H1 (cell line): ENCODE measurements around the gene GET3. TPM values are rescaled to one million over a fixed set of nuclear protein-coding genes. Genes with fewer than 3 reads are reported as not detected.

ENCODE experiments used
- CTCF ChIA-PET: fragments of 300-600 bp; sonication (Branson Sonifier 250); formaldehyde crosslinking; loops from one replicate; lab custom pipeline; 2021; ENCODE audit not compliant: partially characterized antibody; lab: Charles Lee
- POLR2A ChIA-PET: fragments of 300-600 bp; sonication (Branson Sonifier 250); formaldehyde crosslinking; loops from one replicate; lab custom pipeline; 2021; ENCODE audit warnings: inconsistent platforms; ENCODE audit not compliant: partially characterized antibody; lab: Charles Lee
- DNase-seq, 2 experiments: peaks; one replicate each; pipeline versions ENCODE4 v3.0.0 to v3.0.0-alpha.2; 2010 to 2022; ENCODE audit warnings: low spot score in 2 of 2, low read depth in 1 of 2, mixed read lengths in 1 of 2
- FAIRE-seq: peaks from 2 replicates; lab custom pipeline; 2011; peaks lifted over from hg19 to GRCh38; lab: Jason Lieb, UNC
- H2AFZ ChIP-seq: 2 replicates; pipeline ENCODE4 v1.8.1; 2012; ENCODE audit warnings: low read length, inconsistent platforms
- H2AK5ac ChIP-seq: 2 replicates; pipeline ENCODE4 v1.6.1; 2013; ENCODE audit warnings: low read depth, low read length
- H2BK120ac ChIP-seq: replicated peaks from 2 replicates; pipeline ENCODE3; 2013; ENCODE audit warnings: low read depth, low read length, inconsistent platforms
- H2BK12ac ChIP-seq: 2 replicates; pipeline ENCODE4 v1.6.1; 2013; ENCODE audit warnings: low read depth, low read length
- H2BK15ac ChIP-seq: 2 replicates; pipeline ENCODE4 v1.6.1; 2013; ENCODE audit warnings: low read length
- H2BK20ac ChIP-seq: 2 replicates; pipeline ENCODE4 v1.6.1; 2013; ENCODE audit warnings: low read length
- H2BK5ac ChIP-seq: 2 replicates; pipeline ENCODE4 v1.6.1; 2013; ENCODE audit warnings: low read depth, low read length
- H3K14ac ChIP-seq: 2 replicates; pipeline ENCODE4 v1.6.1; 2013; ENCODE audit warnings: inconsistent platforms; ENCODE audit not compliant: insufficient read length
- H3K18ac ChIP-seq: 2 replicates; pipeline ENCODE4 v1.6.1; 2013; ENCODE audit warnings: low read length; ENCODE audit errors: extremely low read depth
- H3K23ac ChIP-seq: 2 replicates; pipeline ENCODE4 v1.6.1; 2013; ENCODE audit warnings: inconsistent platforms; ENCODE audit not compliant: insufficient read length
- H3K23me2 ChIP-seq: 2 replicates; pipeline ENCODE4 v1.6.1; 2013; ENCODE audit warnings: low read depth, low read length
- H3K27ac ChIP-seq: 2 replicates; pipeline ENCODE4 v1.6.1; 2011; ENCODE audit warnings: low read depth, low read length, inconsistent platforms
- H3K27me3 ChIP-seq, 4 experiments: replicated peaks in 1 of 4; 1 replicate in 1 of 4; 2 replicates in 3 of 4; pipeline versions ENCODE4 v1.6.1 to v1.8.1; 2011 to 2013; ENCODE audit warnings: low read length in 3 of 4, mild to moderate bottlenecking in 3 of 4, inconsistent platforms in 2 of 4, mixed read lengths in 2 of 4, moderate library complexity in 1 of 4; ENCODE audit not compliant: control insufficient read depth in 3 of 4, insufficient read depth in 3 of 4; ENCODE audit errors: extremely low read depth in 1 of 4
- H3K36me3 ChIP-seq, 4 experiments: 2 replicates each; pipeline versions ENCODE4 v1.6.1 to v1.8.1; 2011 to 2013; ENCODE audit warnings: mild to moderate bottlenecking in 4 of 4, low read length in 3 of 4, moderate library complexity in 2 of 4, control low read depth in 1 of 4, inconsistent platforms in 1 of 4; ENCODE audit not compliant: insufficient read depth in 4 of 4, control insufficient read depth in 2 of 4
- H3K4ac ChIP-seq: replicated peaks from 2 replicates; pipeline ENCODE3; 2013; ENCODE audit warnings: low read length, low read depth, mixed read lengths, inconsistent platforms; ENCODE audit not compliant: insufficient read length
- H3K4me1 ChIP-seq, 4 experiments: replicated peaks in 1 of 4; 1 replicate in 1 of 4; 2 replicates in 3 of 4; pipeline versions ENCODE4 v1.6.1 to v1.8.1; 2011 to 2013; ENCODE audit warnings: low read length in 3 of 4, inconsistent platforms in 2 of 4, mixed read lengths in 1 of 4; ENCODE audit not compliant: insufficient read depth in 4 of 4, control insufficient read depth in 3 of 4
- H3K4me2 ChIP-seq, 2 experiments: 2 replicates each; pipeline versions ENCODE4 v1.6.1 to v1.8.1; 2011 to 2013; ENCODE audit warnings: low read depth in 2 of 2, low read length in 2 of 2, control low read depth in 1 of 2, inconsistent platforms in 1 of 2, mild to moderate bottlenecking in 1 of 2; ENCODE audit not compliant: insufficient read depth in 1 of 2
- H3K4me3 ChIP-seq, 4 experiments: fragments of 200-600, 300-600 bp in 1 of 4; sonication (generic), shearing (Covaris generic), sonication (Bioruptor Twin) in 1 of 4; 2 replicates each; pipeline versions ENCODE4 v1.5.1 to v1.8.1; 2011 to 2016; ENCODE audit warnings: low read length in 4 of 4, low read depth in 3 of 4, control low read depth in 2 of 4, inconsistent platforms in 2 of 4, mild to moderate bottlenecking in 2 of 4, mixed read lengths in 1 of 4, moderate library complexity in 1 of 4; ENCODE audit not compliant: insufficient read depth in 2 of 4; ENCODE audit errors: extremely low read depth in 1 of 4
- H3K56ac ChIP-seq: replicated peaks from 2 replicates; pipeline ENCODE3; 2013; ENCODE audit warnings: low read depth, mild to moderate bottlenecking, mixed read lengths, low read length, inconsistent platforms; ENCODE audit not compliant: insufficient read length
- H3K79me1 ChIP-seq: 2 replicates; pipeline ENCODE4 v1.6.1; 2013; ENCODE audit warnings: low read depth, low read length, control low read depth
- H3K79me2 ChIP-seq, 2 experiments: 2 replicates each; pipeline versions ENCODE4 v1.6.1 to v1.8.1; 2012 to 2013; ENCODE audit warnings: low read length in 2 of 2, mild to moderate bottlenecking in 2 of 2, inconsistent platforms in 1 of 2; ENCODE audit not compliant: insufficient read depth in 2 of 2, control insufficient read depth in 1 of 2
- H3K9ac ChIP-seq, 4 experiments: replicated peaks in 1 of 4; 1 replicate in 1 of 4; 2 replicates in 3 of 4; pipeline versions ENCODE4 v1.6.1 to v1.8.1; 2011 to 2013; ENCODE audit warnings: low read depth in 3 of 4, low read length in 3 of 4, control low read depth in 2 of 4, mild to moderate bottlenecking in 2 of 4, moderate library complexity in 2 of 4, inconsistent platforms in 1 of 4; ENCODE audit errors: extremely low read depth in 1 of 4
- H3K9me3 ChIP-seq, 2 experiments: 2 replicates each; pipeline versions ENCODE4 v1.6.1 to v1.8.1; 2012 to 2013; ENCODE audit warnings: mild to moderate bottlenecking in 2 of 2, moderate library complexity in 2 of 2, control low read depth in 1 of 2, inconsistent platforms in 1 of 2, low read depth in 1 of 2, low read length in 1 of 2, mixed read lengths in 1 of 2; ENCODE audit not compliant: insufficient read depth in 2 of 2
- H4K20me1 ChIP-seq, 2 experiments: replicated peaks in 1 of 2; 2 replicates each; pipeline versions ENCODE3 to v1.8.1; 2011 to 2013; ENCODE audit warnings: inconsistent platforms in 2 of 2, low read length in 2 of 2, mild to moderate bottlenecking in 1 of 2; ENCODE audit not compliant: insufficient read depth in 2 of 2, control insufficient read depth in 1 of 2
- H4K5ac ChIP-seq: 2 replicates; pipeline ENCODE4 v1.6.1; 2013; ENCODE audit warnings: low read length, low read depth, mixed read lengths, inconsistent platforms; ENCODE audit not compliant: insufficient read length
- H4K8ac ChIP-seq: 2 replicates; pipeline ENCODE4 v1.8.0; 2013; ENCODE audit warnings: mild to moderate bottlenecking, moderate library complexity, low read length, inconsistent platforms; ENCODE audit not compliant: insufficient read depth; ENCODE audit errors: extremely low read depth
- H4K91ac ChIP-seq: replicated peaks from 2 replicates; pipeline ENCODE3; 2013; ENCODE audit warnings: low read length, mixed read lengths, inconsistent platforms; ENCODE audit not compliant: insufficient read length
- CBX5 ChIP-seq: fragments of 300-800, 300-1000 bp; sonication (generic); IDR thresholded peaks from 2 replicates; pipeline ENCODE4 v1.7.1; 2016; ENCODE audit warnings: antibody characterized with exemption, low read length, low read depth
- CBX8 ChIP-seq: fragments of 300-800, 300-1000 bp; sonication (generic); IDR thresholded peaks from 2 replicates; pipeline ENCODE4 v1.7.1; 2016; ENCODE audit warnings: low read depth, low read length, borderline replicate concordance
- CTBP2 ChIP-seq: IDR thresholded peaks from 2 replicates; pipeline ENCODE4 v1.7.0; 2011; ENCODE audit warnings: borderline replicate concordance, mild to moderate bottlenecking, moderate library complexity, mixed read lengths, low read length; ENCODE audit not compliant: insufficient read depth, insufficient read length
- JUN ChIP-seq: IDR thresholded peaks from 2 replicates; pipeline ENCODE4 v1.6.1; 2011; ENCODE audit warnings: low read depth, mild to moderate bottlenecking, improper control_type of control experiment, low read length
- KDM5A ChIP-seq: fragments of 200-600 bp; IDR thresholded peaks from 2 replicates; pipeline ENCODE4 v1.7.1; 2012; ENCODE audit warnings: mild to moderate bottlenecking, low read length, inconsistent platforms, mixed read lengths
- PHF8 ChIP-seq: fragments of 200-600 bp; sonication (generic); conservative IDR thresholded peaks from 2 replicates; pipeline ENCODE4 v1.7.1; 2012; ENCODE audit warnings: low read depth, mild to moderate bottlenecking, inconsistent platforms, low read length, moderate library complexity
- POLR2AphosphoS5 ChIP-seq: IDR thresholded peaks from 2 replicates; pipeline ENCODE4 v1.6.1; 2011; ENCODE audit warnings: low read depth, low read length
- POU5F1 ChIP-seq: IDR thresholded peaks from 2 replicates; pipeline ENCODE4 v1.6.1; 2011; ENCODE audit warnings: low read depth, mild to moderate bottlenecking, low read length, moderate library complexity
- SIRT6 ChIP-seq: IDR thresholded peaks from one replicate; pipeline ENCODE4 v1.7.1; 2012; ENCODE audit warnings: low read length, inconsistent platforms
- SP4 ChIP-seq: IDR thresholded peaks from 2 replicates; pipeline ENCODE4 v1.6.1; 2012; ENCODE audit warnings: low read length, inconsistent platforms
- TEAD4 ChIP-seq: IDR thresholded peaks from 2 replicates; pipeline ENCODE4 v1.6.1; 2012; ENCODE audit warnings: low read depth, low read length, inconsistent platforms, mixed read lengths
- WGBS, 2 experiments: shearing (Covaris generic) in 1 of 2; methylation state at CpG; one replicate each; pipeline versions ENCODE4 v1.1.6 to v1.1.7; 2013 to 2015; ENCODE audit warnings: low lambda C conversion rate in 2 of 2, mixed read lengths in 2 of 2, inconsistent platforms in 1 of 2, low coverage in 1 of 2, missing lambda C conversion rate in 1 of 2; ENCODE audit not compliant: insufficient replicate concordance in 2 of 2, insufficient coverage in 1 of 2, insufficient read length in 1 of 2; ENCODE audit errors: extremely low coverage in 1 of 2, missing lambda C conversion rate in 1 of 2; 5-methylcytosine and 5-hydroxymethylcytosine counted together
- polyA plus RNA-seq, 7 experiments: library from polyadenylated mRNA; depleted of rRNA in 3 of 7; stranded (reverse) in 5 of 7; unstranded in 2 of 7; fragments of >200 nt in 5 of 7; fragments of 200-250 nt in 2 of 7; gene quantifications; 1 replicate in 5 of 7; 2 replicates in 1 of 7; 4 replicates in 1 of 7; pipeline versions ENCODE4 v1.2.1 to v1.2.3, GENCODE V29; 2011 to 2013; ENCODE audit warnings: missing spikeins in 2 of 7, mixed read lengths in 2 of 7
- total RNA-seq: library from RNA; stranded (reverse); fragmentation: NEBNext Ultra II Directional; extraction: Animal tissue kit (Norgen Biotek cat#: 25700); gene quantifications from 2 replicates; pipeline ENCODE4 v1.2.1, GENCODE V29; 2021

The GET3 gene
- total and polyA plus RNA-seq, 2 of the 8 experiments (the other 6 are each of a cell fraction or from before 2014, with no cell fraction given), result 105 to 297 TPM

DNA sequence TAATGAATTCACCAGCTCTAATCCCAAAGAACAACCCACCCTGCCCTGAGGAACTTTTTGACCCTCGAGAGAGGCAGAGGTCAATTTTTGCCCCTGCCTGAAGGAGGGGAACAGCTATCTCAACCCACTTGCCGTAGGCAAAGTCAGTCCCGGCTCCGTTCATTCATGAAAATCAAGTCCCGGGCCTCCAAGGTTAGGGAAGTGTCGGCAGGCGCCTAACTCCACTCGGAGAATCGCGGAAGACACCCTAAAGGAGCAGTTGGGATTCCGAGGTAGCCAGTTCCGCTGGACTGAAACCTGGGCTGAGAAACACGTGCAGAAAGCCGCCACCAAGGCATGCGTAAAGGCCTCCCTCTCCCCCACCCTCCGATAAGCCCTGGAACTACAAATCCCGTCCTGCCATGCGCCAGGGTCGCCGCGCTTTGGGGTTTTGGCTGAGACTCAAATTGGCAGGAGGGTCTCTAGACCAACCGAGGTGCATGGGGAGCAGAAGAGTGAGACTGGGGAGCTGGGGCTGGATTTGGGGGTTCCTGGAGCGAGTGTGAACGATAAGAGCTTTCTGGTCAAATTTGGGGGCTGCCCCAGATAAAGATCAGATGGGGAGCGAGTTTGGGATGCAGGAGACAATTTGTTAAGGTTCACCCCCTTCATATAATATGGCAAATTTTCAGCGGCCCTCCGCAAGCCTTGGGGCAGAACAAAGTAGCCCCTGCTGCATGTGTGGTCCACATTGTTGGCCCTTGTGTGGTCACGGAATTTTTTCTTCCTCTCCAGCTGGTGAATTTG is 13.5 kb upstream of the GET3 start, which contains the start of gene TNPO2:
TNPO2 (minus strand) TSS at position 292 of the 786 bp plus-strand sequence. CDS start 2,955 bp downstream, outside the sequence.
- Histone ChIP-seq H3K4me3 (peak within 1 kb of the TSS; percentile 80 to 93 (median 82)), H3K18ac (peak within 1 kb of the TSS; percentile 76), H3K9me3 (no peaks in the 10 kb centered on the region), H4K5ac (peak within 1 kb of the TSS; percentile 77), H3K56ac (peak within 1 kb of the TSS; percentile 56), H2BK120ac (peak within 1 kb of the TSS; percentile 5), H3K27ac (peak within 1 kb of the TSS; percentile 87), H3K4me1 (peaks cover 0 to 6% (median 2%) of the 10 kb centered on the region in 4 experiments; a peak in 5 of 7 replicates), H3K23me2 (peaks cover 10% of the 10 kb centered on the region), H3K36me3 (peaks cover 0 to 13% (median 2%) of the 10 kb centered on the region in 4 experiments; a peak in 5 of 8 replicates), H4K91ac (peak within 1 kb of the TSS; percentile 78), H2BK15ac (no peak within 1 kb of the TSS; the same call in 1 of the 2 replicates), H3K9ac (peak within 1 kb of the TSS; percentile 76 to 97 (median 89)), H4K20me1 (peaks cover 4 to 12% of the 10 kb centered on the region in 2 experiments), H3K23ac (no peak within 1 kb of the TSS), H3K14ac (no peak within 1 kb of the TSS), H3K79me1 (peaks cover 8% of the 10 kb centered on the region; the same call in 1 of the 2 replicates), H2BK20ac (no peak within 1 kb of the TSS), H2BK12ac (peak within 1 kb of the TSS; percentile 86; the same call in 1 of the 2 replicates), H2BK5ac (peak within 1 kb of the TSS; percentile 87; the same call in 1 of the 2 replicates), H3K4me2 (peak within 1 kb of the TSS; percentile 93), H3K79me2 (peaks cover 24 to 43% of the 10 kb centered on the region in 2 experiments), H4K8ac (peak within 1 kb of the TSS; percentile 97; the same call in 1 of the 2 replicates), H3K4ac (peak within 1 kb of the TSS; percentile 40), H2AFZ (peak within 1 kb of the TSS; percentile 70; the same call in 1 of the 2 replicates), H3K27me3 (no peaks in the 10 kb centered on the region), H2AK5ac (0 out of 2 replicates have a peak within 1 kb of the TSS, but pooled peaks have one; percentile 42)
- FAIRE-seq (no peak), DNase-seq (peak; percentile 71 to 89)
- POLR2A ChIA-PET, result interaction anchor here (0.7 to 12.9 kb wide), 26 partner anchors 9 to 431 kb away, joined by 3 to 258 read pairs (median 6); partner anchors contain the start of genes BEST2, DHPS, FBXW9 and GCDH
- 5% methylated on average over 28 of the region's 28 CpGs; no CpG with 5 or more reads in 1 of the 2 experiments for WGBS, 2 experiments
- CTCF ChIA-PET, result interaction anchor here (0.8 to 3.9 kb wide), 10 partner anchors 10 to 124 kb away, joined by 3 to 20 read pairs (median 4); partner anchors contain the start of gene TRIR
- TF ChIP-seq CBX8, result no peak
- no peak for TF ChIP-seq SIRT6
- TF ChIP-seq CBX5, result no peak
- peak; percentile 52; the same call in 1 of the 2 replicates for TF ChIP-seq KDM5A
- TF ChIP-seq POU5F1, result no peak
- no peak for TF ChIP-seq CTBP2
- TF ChIP-seq POLR2AphosphoS5, result peak; percentile 70
- TF ChIP-seq TEAD4, result no peak
- no peak; the same call in none of the 2 replicates for TF ChIP-seq PHF8
- TF ChIP-seq SP4, result no peak
- no peak for TF ChIP-seq JUN
